Sigmoid colon (tissue), 4 donors: ENCODE data around the gene LRFN2.

Experiments used
- POLR2A ChIP-seq, 2 donors: fragments of 450-650 bp; IDR thresholded peaks; one replicate each; pipeline ENCODE4 v1.6.1; 2016; ENCODE audit warnings: antibody characterized with exemption in 2 of 2, mild to moderate bottlenecking in 2 of 2, moderate library complexity in 2 of 2
- POLR2AphosphoS5 ChIP-seq, 4 donors: sonication (generic); formaldehyde crosslinking; IDR thresholded peaks; one replicate each; pipeline ENCODE4 v1.6.1; 2017; ENCODE audit warnings: antibody characterized with exemption in 4 of 4
- TF ChIP-seq, protein P1 (sequence below), 4 experiments: fragments of 450-650 bp in 3 of 4; fragments of 200-600 bp in 1 of 4; IDR thresholded peaks; one replicate each; pipeline ENCODE4 v1.5.1; 2016 to 2019; ENCODE audit warnings: antibody characterized with exemption in 4 of 4, mild to moderate bottlenecking in 3 of 4, moderate library complexity in 2 of 4

DNA sequence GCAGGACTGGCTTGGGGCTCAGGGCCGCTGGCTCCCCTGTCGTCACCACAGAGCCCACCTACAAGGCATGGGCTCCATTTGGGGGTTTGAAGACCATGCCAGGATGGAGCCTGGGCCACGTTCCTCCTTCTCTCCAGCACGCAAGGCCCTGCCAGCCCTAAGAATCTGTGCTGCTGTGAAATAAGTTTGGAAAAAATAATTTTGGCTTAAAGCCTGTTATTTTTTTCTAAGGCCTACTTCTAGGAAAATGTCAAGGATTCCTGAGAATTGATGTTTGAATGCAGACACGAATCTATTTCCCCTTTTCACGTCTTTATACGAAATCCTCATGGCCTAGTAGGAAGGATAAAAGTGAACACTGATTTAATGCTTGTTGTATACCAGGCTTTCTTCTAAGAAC is 107.5 kb downstream of the LRFN2 start:
- TF ChIP-seq, protein P1, sequence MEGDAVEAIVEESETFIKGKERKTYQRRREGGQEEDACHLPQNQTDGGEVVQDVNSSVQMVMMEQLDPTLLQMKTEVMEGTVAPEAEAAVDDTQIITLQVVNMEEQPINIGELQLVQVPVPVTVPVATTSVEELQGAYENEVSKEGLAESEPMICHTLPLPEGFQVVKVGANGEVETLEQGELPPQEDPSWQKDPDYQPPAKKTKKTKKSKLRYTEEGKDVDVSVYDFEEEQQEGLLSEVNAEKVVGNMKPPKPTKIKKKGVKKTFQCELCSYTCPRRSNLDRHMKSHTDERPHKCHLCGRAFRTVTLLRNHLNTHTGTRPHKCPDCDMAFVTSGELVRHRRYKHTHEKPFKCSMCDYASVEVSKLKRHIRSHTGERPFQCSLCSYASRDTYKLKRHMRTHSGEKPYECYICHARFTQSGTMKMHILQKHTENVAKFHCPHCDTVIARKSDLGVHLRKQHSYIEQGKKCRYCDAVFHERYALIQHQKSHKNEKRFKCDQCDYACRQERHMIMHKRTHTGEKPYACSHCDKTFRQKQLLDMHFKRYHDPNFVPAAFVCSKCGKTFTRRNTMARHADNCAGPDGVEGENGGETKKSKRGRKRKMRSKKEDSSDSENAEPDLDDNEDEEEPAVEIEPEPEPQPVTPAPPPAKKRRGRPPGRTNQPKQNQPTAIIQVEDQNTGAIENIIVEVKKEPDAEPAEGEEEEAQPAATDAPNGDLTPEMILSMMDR (IDR thresholded peaks at IDR 0.05) = no peak
- TF ChIP-seq POLR2AphosphoS5 (IDR thresholded peaks at IDR 0.05) (no peak), POLR2A (IDR thresholded peaks at IDR 0.05) (no peak)
